C4-2B (cell line): ENCODE measurements around the gene BABAM2.

Source experiments
- ZFX ChIP-seq: fragments of 450-650 bp; IDR thresholded peaks from 2 replicates; pipeline ENCODE4 v1.6.1; 2017
- TF ChIP-seq, protein P1 (sequence below): fragments of 450-650 bp; conservative IDR thresholded peaks from 2 replicates; pipeline ENCODE4 v1.5.1; 2017; ENCODE audit warnings: mild to moderate bottlenecking

DNA sequence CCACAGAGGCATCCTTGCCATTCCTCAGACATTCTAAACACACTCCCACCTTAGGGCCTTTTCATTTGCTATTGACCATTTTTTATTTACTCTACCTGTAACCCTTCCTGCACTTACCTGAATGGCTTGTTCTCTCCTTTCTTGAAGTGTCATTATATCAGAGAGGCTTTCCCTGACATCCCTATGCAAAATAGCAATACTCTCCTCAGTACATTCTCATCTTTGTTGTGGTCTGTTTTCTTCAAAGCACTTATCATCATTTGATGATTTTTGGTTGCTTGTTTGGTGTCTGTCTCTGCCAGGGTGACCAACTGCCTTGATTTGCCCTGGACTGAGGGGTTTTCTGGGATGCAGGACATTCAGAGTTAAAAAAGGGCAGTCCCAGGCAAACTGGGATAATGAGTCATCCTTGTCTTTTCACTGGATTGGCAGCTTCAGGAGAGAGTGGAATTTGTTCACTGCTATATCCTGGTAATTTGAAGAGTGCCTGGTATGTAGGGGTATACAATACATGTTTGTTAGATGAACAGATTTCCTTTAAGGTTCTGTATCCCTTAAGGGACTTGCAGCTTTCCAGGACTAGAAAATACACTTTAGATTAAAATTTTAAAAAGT, 102.4 kb downstream of the BABAM2 start:
- TF ChIP-seq, protein P1, sequence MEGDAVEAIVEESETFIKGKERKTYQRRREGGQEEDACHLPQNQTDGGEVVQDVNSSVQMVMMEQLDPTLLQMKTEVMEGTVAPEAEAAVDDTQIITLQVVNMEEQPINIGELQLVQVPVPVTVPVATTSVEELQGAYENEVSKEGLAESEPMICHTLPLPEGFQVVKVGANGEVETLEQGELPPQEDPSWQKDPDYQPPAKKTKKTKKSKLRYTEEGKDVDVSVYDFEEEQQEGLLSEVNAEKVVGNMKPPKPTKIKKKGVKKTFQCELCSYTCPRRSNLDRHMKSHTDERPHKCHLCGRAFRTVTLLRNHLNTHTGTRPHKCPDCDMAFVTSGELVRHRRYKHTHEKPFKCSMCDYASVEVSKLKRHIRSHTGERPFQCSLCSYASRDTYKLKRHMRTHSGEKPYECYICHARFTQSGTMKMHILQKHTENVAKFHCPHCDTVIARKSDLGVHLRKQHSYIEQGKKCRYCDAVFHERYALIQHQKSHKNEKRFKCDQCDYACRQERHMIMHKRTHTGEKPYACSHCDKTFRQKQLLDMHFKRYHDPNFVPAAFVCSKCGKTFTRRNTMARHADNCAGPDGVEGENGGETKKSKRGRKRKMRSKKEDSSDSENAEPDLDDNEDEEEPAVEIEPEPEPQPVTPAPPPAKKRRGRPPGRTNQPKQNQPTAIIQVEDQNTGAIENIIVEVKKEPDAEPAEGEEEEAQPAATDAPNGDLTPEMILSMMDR = no peak
- no peak for TF ChIP-seq ZFX
